KMS-11 (cell line): ENCODE measurements around the gene RBMS3.

Experiments used
- H2AFZ ChIP-seq: fragments of 200-600 bp; sonication (generic); 2 replicates; pipeline ENCODE4 v1.6.1; 2016; ENCODE audit warnings: antibody characterized with exemption, mixed run types, low read depth
- H3K27ac ChIP-seq: fragments of 200-600 bp; sonication (generic); 2 replicates; pipeline ENCODE4 v1.6.1; 2016; ENCODE audit warnings: mild to moderate bottlenecking, mixed run types
- H3K27me3 ChIP-seq: fragments of 200-600 bp; sonication (generic); 2 replicates; pipeline ENCODE4 v1.6.1; 2017; ENCODE audit warnings: mild to moderate bottlenecking, low read depth, mixed run types, moderate library complexity; ENCODE audit not compliant: insufficient read depth
- H3K36me3 ChIP-seq: fragments of 200-600 bp; sonication (generic); 2 replicates; pipeline ENCODE4 v1.6.1; 2017; ENCODE audit warnings: mild to moderate bottlenecking, mixed run types; ENCODE audit not compliant: insufficient read depth
- H3K4me1 ChIP-seq: fragments of 200-600 bp; sonication (generic); 2 replicates; pipeline ENCODE4 v1.6.1; 2016; ENCODE audit warnings: mild to moderate bottlenecking, low read depth, mixed run types; ENCODE audit not compliant: poor library complexity, severe bottlenecking
- H3K4me2 ChIP-seq: fragments of 200-600 bp; sonication (generic); 2 replicates; pipeline ENCODE4 v1.7.0; 2016; ENCODE audit warnings: mild to moderate bottlenecking, mixed run types
- H3K4me3 ChIP-seq: fragments of 200-600 bp; sonication (generic); IDR thresholded peaks from 2 replicates; pipeline ENCODE4 v1.6.1; 2017; ENCODE audit warnings: low read depth, low read length, mixed read lengths; ENCODE audit not compliant: insufficient read depth
- H3K79me2 ChIP-seq: fragments of 200-600 bp; sonication (generic); 2 replicates; pipeline ENCODE4 v1.6.1; 2016; ENCODE audit warnings: low read depth, mixed run types; ENCODE audit not compliant: insufficient read depth
- H3K9ac ChIP-seq: fragments of 200-600 bp; sonication (generic); 2 replicates; pipeline ENCODE4 v1.6.1; 2016; ENCODE audit warnings: mild to moderate bottlenecking, mixed run types
- H4K20me1 ChIP-seq: fragments of 200-600 bp; sonication (generic); 2 replicates; pipeline ENCODE4 v1.6.1; 2016; ENCODE audit warnings: mild to moderate bottlenecking, mixed run types; ENCODE audit not compliant: insufficient read depth
- CTCF ChIP-seq: fragments of 200-600 bp; sonication (generic); conservative IDR thresholded peaks from 2 replicates; pipeline ENCODE4 v1.6.1; 2017; ENCODE audit warnings: low read depth, mild to moderate bottlenecking, antibody characterized with exemption, low read length, moderate library complexity, mixed read lengths

RBMS3 gene

GRCh38 chr3:29896856-29897255 is 616.0 kb downstream of the RBMS3 start:
- Histone ChIP-seq H3K4me3 (no peak overlapping the region), H3K79me2 (no peaks in the 10 kb centered on the region), H3K27me3 (no peaks in the 10 kb centered on the region), H3K4me2 (no peak overlapping the region), H3K27ac (no peak overlapping the region), H3K36me3 (no peaks in the 10 kb centered on the region), H3K4me1 (no peaks in the 10 kb centered on the region), H2AFZ (no peak overlapping the region), H4K20me1 (no peaks in the 10 kb centered on the region), H3K9ac (no peak overlapping the region)
- no peak for TF ChIP-seq CTCF

- Histone ChIP-seq H3K27me3 (no peaks in the 10 kb centered on the region), H3K4me2 (no peak overlapping the region), H3K4me1 (no peaks in the 10 kb centered on the region), H3K4me3 (no peak overlapping the region), H3K79me2 (no peaks in the 10 kb centered on the region), H2AFZ (no peak overlapping the region), H3K27ac (no peak overlapping the region), H3K9ac (no peak overlapping the region), H3K36me3 (no peaks in the 10 kb centered on the region), H4K20me1 (no peaks in the 10 kb centered on the region)
- TF ChIP-seq CTCF = no peak
Observed at GRCh38 chr3:29898171-29898965, 617.5 kb downstream of the RBMS3 start.

GRCh38 chr3:29899021-29899420 is 618.1 kb downstream of the RBMS3 start:
- Histone ChIP-seq H3K27me3 (no peaks in the 10 kb centered on the region), H3K4me1 (no peaks in the 10 kb centered on the region), H3K4me2 (no peak overlapping the region), H2AFZ (no peak overlapping the region), H3K4me3 (no peak overlapping the region), H3K27ac (no peak overlapping the region), H3K36me3 (no peaks in the 10 kb centered on the region), H3K79me2 (no peaks in the 10 kb centered on the region), H3K9ac (no peak overlapping the region), H4K20me1 (no peaks in the 10 kb centered on the region)
- TF ChIP-seq CTCF = no peak

- Histone ChIP-seq H3K27me3 (no peaks in the 10 kb centered on the region), H3K27ac (no peak overlapping the region), H3K79me2 (no peaks in the 10 kb centered on the region), H3K4me2 (no peak overlapping the region), H3K9ac (no peak overlapping the region), H3K4me3 (no peak overlapping the region), H2AFZ (no peak overlapping the region), H4K20me1 (no peaks in the 10 kb centered on the region), H3K4me1 (no peaks in the 10 kb centered on the region), H3K36me3 (no peaks in the 10 kb centered on the region)
- TF ChIP-seq CTCF = no peak
Observed at GRCh38 chr3:29901097-29901496, 620.2 kb downstream of the RBMS3 start.
